SU-DHL-6 (cell line): ENCODE results near the gene RTL5.

ENCODE experiments used
- H2AFZ ChIP-seq: fragments of 200-600 bp; sonication (generic); 2 replicates; pipeline ENCODE4 v1.6.1; 2014; ENCODE audit warnings: low read depth, mild to moderate bottlenecking, moderate library complexity, mixed read lengths, antibody characterized with exemption, low read length; ENCODE audit not compliant: severe bottlenecking
- H3F3A ChIP-seq: fragments of 200-600 bp; shearing (Covaris generic); 2 replicates; pipeline ENCODE4 v1.6.0; 2016; ENCODE audit warnings: antibody characterized with exemption, mild to moderate bottlenecking; ENCODE audit not compliant: insufficient read depth
- H3K27ac ChIP-seq: fragments of 200-600 bp; sonication (generic); 2 replicates; pipeline ENCODE4 v1.5.1; 2016; ENCODE audit warnings: low read depth, mild to moderate bottlenecking, low read length, moderate library complexity, mixed read lengths
- H3K27me3 ChIP-seq: fragments of 200-600 bp; sonication (generic), shearing (Covaris generic); 2 replicates; pipeline ENCODE4 v1.6.0; 2014; ENCODE audit warnings: mild to moderate bottlenecking, low read length
- H3K36me3 ChIP-seq: fragments of 200-600 bp; sonication (generic); 2 replicates; pipeline ENCODE4 v1.6.1; 2014; ENCODE audit warnings: mild to moderate bottlenecking, low read length, mixed read lengths
- H3K4me2 ChIP-seq: fragments of 300-600, 200-600 bp; shearing (Covaris generic), sonication (generic); 2 replicates; pipeline ENCODE4 v1.6.0; 2014; ENCODE audit warnings: low read length, low read depth, mild to moderate bottlenecking; ENCODE audit not compliant: poor library complexity, severe bottlenecking
- H3K4me3 ChIP-seq: fragments of 200-600 bp; sonication (generic); 2 replicates; pipeline ENCODE4 v1.5.1; 2014; ENCODE audit warnings: antibody characterized with exemption, low read length, mild to moderate bottlenecking, mixed read lengths; ENCODE audit not compliant: insufficient read depth, poor library complexity, severe bottlenecking
- H3K79me2 ChIP-seq: fragments of 200-600 bp; sonication (generic); 2 replicates; pipeline ENCODE4 v1.6.1; 2014; ENCODE audit warnings: mild to moderate bottlenecking, low read length, moderate library complexity; ENCODE audit not compliant: insufficient read depth
- H3K9ac ChIP-seq: fragments of 200-600 bp; sonication (generic); 2 replicates; pipeline ENCODE4 v1.7.0; 2014; ENCODE audit warnings: mild to moderate bottlenecking, low read length
- H3K9me2 ChIP-seq: fragments of 200-600 bp; sonication (generic); replicated peaks from 2 replicates; pipeline ENCODE4 v1.6.1; 2014; ENCODE audit warnings: low read length; ENCODE audit not compliant: insufficient read depth
- H3K9me3 ChIP-seq: fragments of 200-600 bp; sonication (generic); 2 replicates; pipeline ENCODE4 v1.6.1; 2014; ENCODE audit warnings: low read length, mixed read lengths; ENCODE audit not compliant: insufficient read depth
- H4K20me1 ChIP-seq: fragments of 200-600 bp; sonication (generic); 2 replicates; pipeline ENCODE4 v1.6.1; 2014; ENCODE audit warnings: low read depth, mild to moderate bottlenecking, antibody characterized with exemption, low read length, moderate library complexity, mixed read lengths
- CTCF ChIP-seq: fragments of 200-600 bp; sonication (generic); IDR thresholded peaks from one replicate; pipeline ENCODE4 v1.5.1; 2017; ENCODE audit warnings: antibody characterized with exemption, mild to moderate bottlenecking, low read length, moderate library complexity; ENCODE audit not compliant: insufficient read depth, poor library complexity, severe bottlenecking
- EZH2phosphoT487 ChIP-seq: fragments of 200-600 bp; sonication (generic), shearing (Covaris generic); conservative IDR thresholded peaks from 2 replicates; pipeline ENCODE4 v1.6.1; 2018; ENCODE audit warnings: mild to moderate bottlenecking, antibody characterized with exemption, low read length, moderate library complexity, mixed read lengths

Gene RTL5

GRCh38 chrX:72100051-72100755 is 31.5 kb downstream of the RTL5 start:
- Histone ChIP-seq H3K27ac (no peak overlapping the region), H3K4me3 (no peak overlapping the region), H3K9me2 (no peaks in the 10 kb centered on the region), H3K79me2 (no peaks in the 10 kb centered on the region), H3K4me2 (no peak overlapping the region), H3K9ac (no peak overlapping the region), H2AFZ (no peak overlapping the region), H4K20me1 (no peaks in the 10 kb centered on the region), H3K9me3 (no peaks in the 10 kb centered on the region), H3K36me3 (no peaks in the 10 kb centered on the region), H3K27me3 (no peaks in the 10 kb centered on the region), H3F3A (no peaks in the 10 kb centered on the region)
- no peak for TF ChIP-seq CTCF
- TF ChIP-seq EZH2phosphoT487: no peak

GRCh38 chrX:72097098-72097497 is 34.6 kb downstream of the RTL5 start:
- Histone ChIP-seq H2AFZ (no peak overlapping the region), H3K9me3 (no peaks in the 10 kb centered on the region), H3K9ac (no peak overlapping the region), H3K9me2 (no peaks in the 10 kb centered on the region), H3K36me3 (no peaks in the 10 kb centered on the region), H3K4me3 (no peak overlapping the region), H4K20me1 (no peaks in the 10 kb centered on the region), H3F3A (no peaks in the 10 kb centered on the region), H3K4me2 (no peak overlapping the region), H3K27me3 (no peaks in the 10 kb centered on the region), H3K27ac (no peak overlapping the region), H3K79me2 (no peaks in the 10 kb centered on the region)
- no peak for TF ChIP-seq CTCF
- TF ChIP-seq EZH2phosphoT487: no peak

GRCh38 chrX:72095370-72095769 is 36.3 kb downstream of the RTL5 start:
- Histone ChIP-seq H4K20me1 (no peaks in the 10 kb centered on the region), H3K9me2 (no peaks in the 10 kb centered on the region), H3F3A (no peaks in the 10 kb centered on the region), H3K9me3 (no peaks in the 10 kb centered on the region), H2AFZ (no peak overlapping the region), H3K27ac (no peak overlapping the region), H3K4me3 (no peak overlapping the region), H3K79me2 (no peaks in the 10 kb centered on the region), H3K4me2 (no peak overlapping the region), H3K36me3 (no peaks in the 10 kb centered on the region), H3K9ac (no peak overlapping the region), H3K27me3 (no peaks in the 10 kb centered on the region)
- TF ChIP-seq EZH2phosphoT487 (no peak), CTCF (no peak)
